ENCODE data around the gene DDX24. TPM values are rescaled to one million over a fixed set of nuclear protein-coding genes. Genes with fewer than 3 reads are reported as not detected.

Gene DDX24
- total RNA-seq, 1 experiment from 2014 or later = 190 TPM

GRCh38 chr14:94122438-94122837 is 41.4 kb upstream of the DDX24 start:
- Mint-ChIP-seq H3K27me3 (ENCODE audit: unreplicated experiment) (peaks cover 27% of the 10 kb centered on the region), H3K4me1 (ENCODE audit: low read depth, unreplicated experiment) (peaks cover 11% of the 10 kb centered on the region), H3K4me3 (ENCODE audit: low read depth, unreplicated experiment) (no peak overlapping the region), H3K36me3 (ENCODE audit: insufficient read depth, unreplicated experiment) (no peaks in the 10 kb centered on the region), H3K9me3 (ENCODE audit: low read depth, unreplicated experiment) (peaks cover 2% of the 10 kb centered on the region), H3K27ac (ENCODE audit: unreplicated experiment) (no peak overlapping the region)
- no peak for TF ChIP-seq CTCF (IDR thresholded peaks at IDR 0.05; ENCODE audit: unreplicated experiment)
- CTCF ChIA-PET = no interaction called here
- no peak for DNase-seq
- no TSS peak for BruUV-seq (replicated peaks)
- intact Hi-C loops (cut with micrococcal nuclease; ENCODE audit: unreplicated experiment) = loop anchor here (5.0 kb wide), 1 partner anchor 55 kb away; no protein-coding TSS in a partner anchor

- BruUV-seq (replicated peaks) = no TSS peak
- Mint-ChIP-seq H3K36me3 (ENCODE audit: insufficient read depth, unreplicated experiment) (peaks cover 8% of the 10 kb centered on the region), H3K9me3 (ENCODE audit: low read depth, unreplicated experiment) (peaks cover 2% of the 10 kb centered on the region), H3K27me3 (ENCODE audit: unreplicated experiment) (peaks cover 37% of the 10 kb centered on the region), H3K4me3 (ENCODE audit: low read depth, unreplicated experiment) (no peak overlapping the region), H3K27ac (ENCODE audit: unreplicated experiment) (no peak overlapping the region), H3K4me1 (ENCODE audit: low read depth, unreplicated experiment) (peaks cover 11% of the 10 kb centered on the region)
- CTCF ChIA-PET = no interaction called here
- intact Hi-C loops (cut with micrococcal nuclease; ENCODE audit: unreplicated experiment) = loop anchor here (5.0 kb wide), 1 partner anchor 54 kb away; no protein-coding TSS in a partner anchor
- no peak for DNase-seq
- no peak for TF ChIP-seq CTCF (IDR thresholded peaks at IDR 0.05; ENCODE audit: unreplicated experiment)
Measured at GRCh38 chr14:94121485-94121884, 40.5 kb upstream of the DDX24 start.

GRCh38 chr14:94120667-94121340 is 39.8 kb upstream of the DDX24 start:
- Mint-ChIP-seq H3K27me3 (ENCODE audit: unreplicated experiment) (peaks cover 44% of the 10 kb centered on the region), H3K36me3 (ENCODE audit: insufficient read depth, unreplicated experiment) (peaks cover 12% of the 10 kb centered on the region), H3K9me3 (ENCODE audit: low read depth, unreplicated experiment) (peaks cover 2% of the 10 kb centered on the region), H3K4me3 (ENCODE audit: low read depth, unreplicated experiment) (no peak overlapping the region), H3K27ac (ENCODE audit: unreplicated experiment) (no peak overlapping the region), H3K4me1 (ENCODE audit: low read depth, unreplicated experiment) (peaks cover 11% of the 10 kb centered on the region)
- CTCF ChIA-PET = no interaction called here
- BruUV-seq (replicated peaks) = no TSS peak
- DNase-seq = no peak
- no peak for TF ChIP-seq CTCF (IDR thresholded peaks at IDR 0.05; ENCODE audit: unreplicated experiment)
- intact Hi-C loops (cut with micrococcal nuclease; ENCODE audit: unreplicated experiment) = loop anchor here (5.0 kb wide), 1 partner anchor 54 kb away; no protein-coding TSS in a partner anchor

GRCh38 chr14:94119071-94119470 is 38.1 kb upstream of the DDX24 start:
- Mint-ChIP-seq H3K36me3 (ENCODE audit: insufficient read depth, unreplicated experiment) (peaks cover 12% of the 10 kb centered on the region), H3K27ac (ENCODE audit: unreplicated experiment) (no peak overlapping the region), H3K9me3 (ENCODE audit: low read depth, unreplicated experiment) (peaks cover 2% of the 10 kb centered on the region), H3K4me1 (ENCODE audit: low read depth, unreplicated experiment) (peaks cover 17% of the 10 kb centered on the region), H3K4me3 (ENCODE audit: low read depth, unreplicated experiment) (no peak overlapping the region), H3K27me3 (ENCODE audit: unreplicated experiment) (peaks cover 56% of the 10 kb centered on the region)
- no TSS peak for BruUV-seq (replicated peaks)
- intact Hi-C loops (cut with micrococcal nuclease; ENCODE audit: unreplicated experiment) = no loop called here
- DNase-seq = no peak
- no peak for TF ChIP-seq CTCF (IDR thresholded peaks at IDR 0.05; ENCODE audit: unreplicated experiment)
- CTCF ChIA-PET = no interaction called here

Measured in Calu3 (cell line).